Transverse colon (tissue), 4 donors: ENCODE data around the gene WDFY3.

ENCODE experiments used
- CTCF ChIP-seq, 5 experiments: fragments of 200-600 bp in 3 of 5; fragments of 450-650 bp in 2 of 5; sonication (generic) in 3 of 5; IDR thresholded peaks; 1 replicate in 2 of 5; 2 replicates in 3 of 5; pipeline ENCODE4 v1.5.1; 2016 to 2017; ENCODE audit warnings: antibody characterized with exemption in 5 of 5, inconsistent platforms in 3 of 5, mild to moderate bottlenecking in 2 of 5, moderate library complexity in 1 of 5
- EP300 ChIP-seq: sonication (generic); formaldehyde crosslinking; IDR thresholded peaks from one replicate; pipeline ENCODE4 v1.6.1; 2017; ENCODE audit warnings: antibody characterized with exemption, low read depth
- POLR2AphosphoS5 ChIP-seq, 3 donors: sonication (generic); formaldehyde crosslinking; IDR thresholded peaks; one replicate each; pipeline ENCODE4 v1.6.1; 2016; ENCODE audit warnings: antibody characterized with exemption in 3 of 3

GRCh38 chr4:84931274-84931673 is 35.2 kb downstream of the WDFY3 start:
- TF ChIP-seq CTCF (IDR thresholded peaks at IDR 0.05) (no peak), EP300 (no peak), POLR2AphosphoS5 (IDR thresholded peaks at IDR 0.05) (no peak)
